OCI-LY1 (cell line): ENCODE data around the gene GPR149.
"Not testable (repeated sequence)": the region's sequence is repeated elsewhere in the genome, so short reads cannot be mapped to it uniquely, and the experiment has no call there.

Experiments
- H2AFZ ChIP-seq: fragments of 200-600 bp; sonication (generic), shearing (Covaris generic); 2 replicates; pipeline ENCODE4 v1.6.0; 2014; ENCODE audit warnings: antibody characterized with exemption, mild to moderate bottlenecking, low read length
- H3F3A ChIP-seq: fragments of 200-600 bp; sonication (generic), shearing (Covaris generic); 2 replicates; pipeline ENCODE4 v1.6.0; 2014; ENCODE audit warnings: mild to moderate bottlenecking, antibody characterized with exemption, low read length, moderate library complexity; ENCODE audit not compliant: insufficient read depth
- H3K27ac ChIP-seq: fragments of 200-600 bp; sonication (generic); 2 replicates; pipeline ENCODE4 v1.5.1; 2014; ENCODE audit warnings: low read length, mixed run types, mild to moderate bottlenecking, low read depth; ENCODE audit not compliant: poor library complexity, severe bottlenecking
- H3K27me3 ChIP-seq: fragments of 200-600 bp; sonication (generic); 2 replicates; pipeline ENCODE4 v1.6.0; 2014; ENCODE audit warnings: antibody characterized with exemption, mild to moderate bottlenecking, low read length, moderate library complexity; ENCODE audit not compliant: insufficient read depth
- H3K36me3 ChIP-seq: fragments of 200-600 bp; sonication (generic); 2 replicates; pipeline ENCODE4 v1.6.1; 2014; ENCODE audit warnings: mild to moderate bottlenecking, antibody characterized with exemption, low read length, moderate library complexity, mixed read lengths; ENCODE audit not compliant: insufficient read depth
- H3K4me1 ChIP-seq: fragments of 200-600 bp; sonication (generic); 2 replicates; pipeline ENCODE4 v1.5.1; 2014; ENCODE audit warnings: mild to moderate bottlenecking, low read length, moderate library complexity; ENCODE audit not compliant: insufficient read depth, severe bottlenecking
- H3K4me2 ChIP-seq: fragments of 200-600 bp; sonication (generic), shearing (Covaris generic); 2 replicates; pipeline ENCODE4 v1.6.1; 2014; ENCODE audit warnings: low read length
- H3K4me3 ChIP-seq: fragments of 200-600 bp; sonication (generic); 2 replicates; pipeline ENCODE4 v1.5.1; 2014; ENCODE audit warnings: low read length, low read depth, mild to moderate bottlenecking, mixed read lengths; ENCODE audit not compliant: poor library complexity, severe bottlenecking
- H3K79me2 ChIP-seq: fragments of 200-600 bp; shearing (Covaris generic); 2 replicates; pipeline ENCODE4 v1.6.1; 2016; ENCODE audit warnings: mixed run types, low read length, mixed read lengths; ENCODE audit not compliant: insufficient read depth
- H3K9ac ChIP-seq: fragments of 200-600 bp; sonication (generic), shearing (Covaris generic); 2 replicates; pipeline ENCODE4 v1.6.1; 2014; ENCODE audit warnings: mild to moderate bottlenecking, low read length, mixed read lengths
- H3K9me2 ChIP-seq: fragments of 200-600 bp; sonication (generic), shearing (Covaris generic); 2 replicates; pipeline ENCODE4 v1.6.1; 2014; ENCODE audit warnings: low read depth, mild to moderate bottlenecking, low read length, mixed read lengths
- H3K9me3 ChIP-seq: fragments of 200-600 bp; shearing (Covaris generic); 2 replicates; pipeline ENCODE4 v1.6.1; 2014; ENCODE audit warnings: low read length, mixed read lengths
- H4K20me1 ChIP-seq: fragments of 200-600 bp; sonication (generic), shearing (Covaris generic); 2 replicates; pipeline ENCODE4 v1.6.0; 2016; ENCODE audit warnings: mild to moderate bottlenecking, low read length; ENCODE audit not compliant: insufficient read depth
- CTCF ChIP-seq: fragments of 200-600 bp; sonication (generic), shearing (Covaris generic); IDR thresholded peaks from 2 replicates; pipeline ENCODE4 v1.5.1; 2017; ENCODE audit warnings: mild to moderate bottlenecking, antibody characterized with exemption, low read length, moderate library complexity, mixed read lengths
- EZH2 ChIP-seq: fragments of 200-600 bp; sonication (generic), shearing (Covaris generic); IDR thresholded peaks from 2 replicates; pipeline ENCODE4 v1.8.0; 2017; ENCODE audit warnings: borderline replicate concordance, mixed run types, mild to moderate bottlenecking, antibody characterized with exemption, low read length, moderate library complexity, mixed read lengths

Gene GPR149

GRCh38 chr3:154464440-154465190, 34.6 kb upstream of the GPR149 start:
- Histone ChIP-seq H3F3A (no peaks in the 10 kb centered on the region), H3K9me2 (no peaks in the 10 kb centered on the region), H4K20me1 (no peaks in the 10 kb centered on the region), H3K9me3 (no peaks in the 10 kb centered on the region), H3K27me3 (no peaks in the 10 kb centered on the region), H3K4me3 (no peak overlapping the region), H2AFZ (no peak overlapping the region), H3K27ac (no peak overlapping the region), H3K4me2 (no peak overlapping the region), H3K36me3 (no peaks in the 10 kb centered on the region), H3K9ac (no peak overlapping the region), H3K79me2 (no peaks in the 10 kb centered on the region), H3K4me1 (no peaks in the 10 kb centered on the region)
- TF ChIP-seq CTCF (no peak), EZH2 (no peak)

- Histone ChIP-seq H3K79me2 (no peaks in the 10 kb centered on the region), H3F3A (no peaks in the 10 kb centered on the region), H3K4me2 (no peak overlapping the region), H3K4me3 (no peak overlapping the region), H3K4me1 (no peaks in the 10 kb centered on the region), H4K20me1 (no peaks in the 10 kb centered on the region), H3K9ac (no peak overlapping the region), H3K9me3 (no peaks in the 10 kb centered on the region), H3K9me2 (no peaks in the 10 kb centered on the region), H3K36me3 (no peaks in the 10 kb centered on the region), H3K27me3 (no peaks in the 10 kb centered on the region), H2AFZ (no peak overlapping the region), H3K27ac (no peak overlapping the region)
- TF ChIP-seq CTCF (no peak), EZH2 (no peak)
Measured at GRCh38 chr3:154458560-154458959, 28.6 kb upstream of the GPR149 start.

- not testable (repeated sequence) for H3K4me2 ChIP-seq, H3F3A ChIP-seq, H3K9me3 ChIP-seq, H3K9me2 ChIP-seq, H3K27me3 ChIP-seq, H3K4me1 ChIP-seq, H3K79me2 ChIP-seq, H3K4me3 ChIP-seq, H3K36me3 ChIP-seq, H3K9ac ChIP-seq, H2AFZ ChIP-seq, H4K20me1 ChIP-seq, H3K27ac ChIP-seq
Measured at GRCh38 chr3:154439081-154439480, 9.1 kb upstream of the GPR149 start.

GRCh38 chr3:154431043-154431442, 1.1 kb upstream of the GPR149 start:
- Histone ChIP-seq H4K20me1 (no peaks in the 10 kb centered on the region), H3K27ac (no peak overlapping the region), H3K9me3 (no peaks in the 10 kb centered on the region), H3K4me3 (no peak overlapping the region), H3K36me3 (no peaks in the 10 kb centered on the region), H3K27me3 (no peaks in the 10 kb centered on the region), H3K79me2 (no peaks in the 10 kb centered on the region), H3K4me2 (no peak overlapping the region), H3K9me2 (no peaks in the 10 kb centered on the region), H3F3A (no peaks in the 10 kb centered on the region), H2AFZ (no peak overlapping the region), H3K4me1 (no peaks in the 10 kb centered on the region), H3K9ac (no peak overlapping the region)
- TF ChIP-seq CTCF (no peak), EZH2 (no peak)
